Stimulated activated CD8-positive, alpha-beta memory T cell treated with anti-CD3 and anti-CD28 coated beads, Interleukin-7, amount 100 ng/mL, for 48 hours (primary cell): ENCODE measurements around the gene LILRA2.
"Not testable (repeated sequence)": the region's sequence is repeated elsewhere in the genome, so short reads cannot be mapped to it uniquely, and the experiment has no call there.

Source experiments
- DNase-seq, 2 donors: peaks; one replicate each; pipeline ENCODE4 v3.0.0-alpha.2; 2020; ENCODE audit warnings: low read depth in 1 of 2; ENCODE audit errors: extremely low read depth in 1 of 2

Gene LILRA2

GRCh38 chr19:54573330-54573872, at the start of gene LILRA2:
LILRA2 (plus strand) TSS chr19:54573790; CDS start chr19:54573879, 89 bp downstream.
- DNase-seq: no peak

GRCh38 chr19:54525636-54526035, 48.0 kb upstream of the LILRA2 start:
- no peak for DNase-seq

- DNase-seq: no peak
Measured at GRCh38 chr19:54526972-54527371, 46.6 kb upstream of the LILRA2 start.

GRCh38 chr19:54530866-54531265, 42.7 kb upstream of the LILRA2 start:
- no peak for DNase-seq

GRCh38 chr19:54532528-54532927, 41.1 kb upstream of the LILRA2 start:
- DNase-seq: no peak

GRCh38 chr19:54533476-54533875, 40.1 kb upstream of the LILRA2 start:
- no peak for DNase-seq

- DNase-seq: no peak
Measured at GRCh38 chr19:54534156-54534555, 39.4 kb upstream of the LILRA2 start.

- no peak for DNase-seq
Measured at GRCh38 chr19:54535601-54536000, 38.0 kb upstream of the LILRA2 start.

- no peak for DNase-seq
Measured at GRCh38 chr19:54536956-54537355, 36.6 kb upstream of the LILRA2 start.

GRCh38 chr19:54541712-54542111, 31.9 kb upstream of the LILRA2 start:
- no peak for DNase-seq

GRCh38 chr19:54548806-54549205, 24.8 kb upstream of the LILRA2 start:
- no peak for DNase-seq

- DNase-seq: no peak
Measured at GRCh38 chr19:54549224-54549623, 24.4 kb upstream of the LILRA2 start.

- DNase-seq: no peak
Measured at GRCh38 chr19:54551293-54551692, 22.3 kb upstream of the LILRA2 start.

GRCh38 chr19:54551950-54552912, 21.4 kb upstream of the LILRA2 start:
- DNase-seq: no peak

- no peak for DNase-seq
Measured at GRCh38 chr19:54552913-54553310, 20.7 kb upstream of the LILRA2 start.

GRCh38 chr19:54554006-54554405, 19.6 kb upstream of the LILRA2 start:
- DNase-seq: no peak

GRCh38 chr19:54554896-54555295, 18.7 kb upstream of the LILRA2 start:
- DNase-seq: no peak

GRCh38 chr19:54556194-54556593, 17.4 kb upstream of the LILRA2 start:
- no peak for DNase-seq

GRCh38 chr19:54558339-54558738, 15.3 kb upstream of the LILRA2 start:
- no peak for DNase-seq

- no peak for DNase-seq
Measured at GRCh38 chr19:54560881-54561385, 12.7 kb upstream of the LILRA2 start.

- DNase-seq: no peak
Measured at GRCh38 chr19:54561840-54562239, 11.8 kb upstream of the LILRA2 start.

- DNase-seq: not testable (repeated sequence)
Measured at GRCh38 chr19:54563206-54563605, 10.4 kb upstream of the LILRA2 start.
